ENCODE results near the gene NOL4L. TPM values are rescaled to one million over a fixed set of nuclear protein-coding genes. Genes with fewer than 3 reads are reported as not detected.

NOL4L gene
- total and polyA plus RNA-seq, 10 donors = 3.4 to 45.4 (median 28.6) TPM

- Histone ChIP-seq H3K27ac (peak overlapping the region in 1 of 8 donors; percentile 8), H3K4me1 (peaks cover 7 to 37% (median 24%) of the 10 kb centered on the region in 6 donors), H3K36me3 (no peaks in the 10 kb centered on the region), H3K27me3 (replicated peaks in 1 of 7) (no peaks in the 10 kb centered on the region), H3K9me3 (no peaks in the 10 kb centered on the region), H3K4me3 (no peak overlapping the region)
- 81 to 94% (median 91%) methylated on average over 5 of the region's 5 CpGs for WGBS, 5 donors
- TF ChIP-seq CTCF (IDR thresholded peaks at IDR 0.05 in 8 of 11, conservative IDR thresholded peaks at IDR 0.05 in 3 of 11) = no peak
- no peak for TF ChIP-seq POLR2A (IDR thresholded peaks at IDR 0.05)
- TF ChIP-seq POLR2AphosphoS5 (IDR thresholded peaks at IDR 0.05) = no peak
- no peak for DNase-seq
- intact Hi-C loops (cut with DNase I; ENCODE audit: low total_unique reads) = no loop called here
These were observed 40.8 kb downstream of the NOL4L start for GRCh38 chr20:32544260-32544722.

- Histone ChIP-seq H3K27ac (no peak overlapping the region), H3K36me3 (no peaks in the 10 kb centered on the region), H3K9me3 (no peaks in the 10 kb centered on the region), H3K4me3 (no peak overlapping the region), H3K27me3 (replicated peaks in 1 of 7) (peaks cover 0 to 2% (median 0%) of the 10 kb centered on the region in 7 donors), H3K4me1 (peaks cover 13 to 43% (median 30%) of the 10 kb centered on the region in 6 donors)
- intact Hi-C loops (cut with DNase I; ENCODE audit: low total_unique reads) = no loop called here
- 88 to 95% (median 93%) methylated on average over 15 of the region's 15 CpGs for WGBS, 5 donors
- no peak for TF ChIP-seq CTCF (IDR thresholded peaks at IDR 0.05 in 8 of 11, conservative IDR thresholded peaks at IDR 0.05 in 3 of 11)
- TF ChIP-seq POLR2AphosphoS5 (IDR thresholded peaks at IDR 0.05) = no peak
- TF ChIP-seq POLR2A (IDR thresholded peaks at IDR 0.05) = no peak
- DNase-seq = no peak
These were observed 41.4 kb downstream of the NOL4L start for GRCh38 chr20:32543570-32544259.

GRCh38 chr20:32542259-32542615 is 42.9 kb downstream of the NOL4L start:
- Histone ChIP-seq H3K4me1 (peaks cover 26 to 54% (median 45%) of the 10 kb centered on the region in 6 donors), H3K4me3 (no peak overlapping the region)
- WGBS, 5 donors = 91 to 96% (median 95%) methylated on average over 6 of the region's 6 CpGs

GRCh38 chr20:32541323-32542258 is 43.5 kb downstream of the NOL4L start:
- Histone ChIP-seq H3K36me3 (no peaks in the 10 kb centered on the region), H3K27ac (peak overlapping the region in 4 of 8 donors; percentile 86 to 93 (median 87)), H3K27me3 (replicated peaks in 1 of 7) (peaks cover 0 to 9% (median 0%) of the 10 kb centered on the region in 7 donors), H3K4me3 (no peak overlapping the region), H3K9me3 (no peaks in the 10 kb centered on the region), H3K4me1 (peaks cover 26 to 58% (median 48%) of the 10 kb centered on the region in 6 donors)
- 89 to 96% (median 93%) methylated on average over 15 to 21 of the region's 21 CpGs for WGBS, 5 donors
- no peak for DNase-seq
- TF ChIP-seq CTCF (IDR thresholded peaks at IDR 0.05 in 8 of 11, conservative IDR thresholded peaks at IDR 0.05 in 3 of 11) (no peak), POLR2AphosphoS5 (IDR thresholded peaks at IDR 0.05) (no peak), POLR2A (IDR thresholded peaks at IDR 0.05) (no peak)
- intact Hi-C loops (cut with DNase I; ENCODE audit: low total_unique reads) = no loop called here

More at GRCh38 chr20:32542259-32542615, 42.9 kb downstream of the NOL4L start:
- peak overlapping the region in 3 of 8 donors; percentile 86 to 93 (median 87) for H3K27ac ChIP-seq
- no peak for TF ChIP-seq POLR2AphosphoS5 (IDR thresholded peaks at IDR 0.05)
- H3K36me3 ChIP-seq = no peaks in the 10 kb centered on the region
- DNase-seq = no peak
- peaks cover 0 to 9% (median 0%) of the 10 kb centered on the region in 7 donors for H3K27me3 ChIP-seq (replicated peaks in 1 of 7)
- no peaks in the 10 kb centered on the region for H3K9me3 ChIP-seq
- intact Hi-C loops (cut with DNase I; ENCODE audit: low total_unique reads) = no loop called here
